ENCODE results near the gene GUCY1A1.

GUCY1A1 gene

DNA sequence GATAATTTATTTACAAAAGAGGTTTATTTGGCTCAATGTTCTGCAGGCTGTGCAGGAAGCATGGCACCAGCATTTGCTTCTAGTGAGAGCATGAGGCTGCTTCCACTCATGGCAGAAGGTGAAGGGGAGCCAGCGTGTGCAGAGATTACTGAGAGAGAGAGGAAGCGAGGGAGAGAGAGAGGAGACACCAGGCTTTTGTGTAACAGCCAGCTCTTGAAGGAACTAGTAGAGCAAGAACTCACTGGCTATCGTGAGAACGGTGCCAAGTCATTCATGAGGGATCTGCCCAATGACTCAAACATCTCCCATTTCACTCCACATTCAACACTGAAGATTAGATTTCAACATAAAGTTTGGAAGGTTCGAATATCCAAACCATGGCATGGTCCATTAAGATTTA is 12.7 kb downstream of the GUCY1A1 start:
- peak overlapping the region in 3 of 11 experiments; percentile 24 to 47 (median 34); a peak in 5 of 22 replicates for H3K4me2 ChIP-seq
- no peaks in the 10 kb centered on the region for H3K36me3 ChIP-seq
- H3K27ac ChIP-seq, result no peak overlapping the region; a peak in 2 of 22 replicates
- H3K9me3 ChIP-seq (replicated peaks in 1 of 11), result no peaks in the 10 kb centered on the region
- H3K27me3 ChIP-seq, result no peaks in the 10 kb centered on the region
- H3K4me1 ChIP-seq, result peaks cover 0 to 47% (median 30%) of the 10 kb centered on the region in 10 experiments; a peak in 18 of 20 replicates
- no peak overlapping the region for H3K9ac ChIP-seq
- H3K4me3 ChIP-seq, result no peak overlapping the region
- no peaks in the 10 kb centered on the region for H4K20me1 ChIP-seq
- no peak for TF ChIP-seq Cebpa-rat (IDR thresholded peaks at IDR 0.05)

GRCh38 chr4:155681886-155682285 is 15.2 kb downstream of the GUCY1A1 start:
- Histone ChIP-seq H3K4me1 (peaks cover 0 to 29% (median 9%) of the 10 kb centered on the region in 10 experiments; a peak in 14 of 20 replicates), H3K4me3 (no peak overlapping the region), H3K9ac (no peak overlapping the region), H3K36me3 (no peaks in the 10 kb centered on the region), H3K27ac (0 out of 22 replicates have a peak overlapping the region, but pooled peaks of 1 of the 11 experiments have one; percentile 2), H3K4me2 (peak overlapping the region in 5 of 11 experiments; percentile 1 to 53 (median 44); a peak in 6 of 22 replicates), H3K9me3 (replicated peaks in 1 of 11) (0 out of 22 replicates have a peak, but pooled peaks cover 0 to 6% (median 0%) of the 10 kb centered on the region in 11 experiments), H3K27me3 (no peaks in the 10 kb centered on the region), H4K20me1 (no peaks in the 10 kb centered on the region)
- no peak for TF ChIP-seq Cebpa-rat (IDR thresholded peaks at IDR 0.05)

DNA sequence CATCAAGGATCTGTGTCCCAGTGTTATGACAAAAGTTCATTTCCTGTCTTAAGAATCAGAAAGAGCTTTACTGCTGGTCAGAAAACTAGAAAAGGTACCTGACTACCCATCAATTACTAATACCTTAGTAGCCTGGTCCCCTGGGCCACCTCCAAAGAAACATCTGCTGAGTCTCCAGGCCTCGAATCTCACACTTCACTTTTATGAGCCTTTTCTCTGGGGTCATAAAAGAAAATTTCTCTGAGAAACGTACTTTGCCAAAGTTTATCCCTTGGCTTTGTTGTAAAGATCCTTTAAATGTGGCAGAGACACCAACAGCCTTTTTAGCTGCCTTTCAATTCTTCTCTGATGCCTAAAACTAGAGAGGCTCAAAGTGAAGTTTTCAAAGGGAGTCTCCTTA is 17.8 kb downstream of the GUCY1A1 start:
- H3K27me3 ChIP-seq, result no peaks in the 10 kb centered on the region
- H3K9ac ChIP-seq, result no peak overlapping the region
- no peak overlapping the region for H3K27ac ChIP-seq
- H3K36me3 ChIP-seq, result no peaks in the 10 kb centered on the region
- H3K4me2 ChIP-seq, result no peak overlapping the region
- H3K9me3 ChIP-seq (replicated peaks in 1 of 11), result peaks cover 0 to 6% (median 0%) of the 10 kb centered on the region in 11 experiments; a peak in 1 of 22 replicates
- no peak overlapping the region for H3K4me3 ChIP-seq
- peaks cover 0 to 17% (median 2%) of the 10 kb centered on the region in 10 experiments; a peak in 7 of 20 replicates for H3K4me1 ChIP-seq
- TF ChIP-seq Cebpa-rat (IDR thresholded peaks at IDR 0.05), result no peak
- no peaks in the 10 kb centered on the region for H4K20me1 ChIP-seq

GRCh38 chr4:155684892-155685541 is 18.4 kb downstream of the GUCY1A1 start:
- H3K9me3 ChIP-seq (replicated peaks in 1 of 11), result peaks cover 0 to 6% (median 0%) of the 10 kb centered on the region in 11 experiments; a peak in 1 of 22 replicates
- no peak overlapping the region for H3K4me3 ChIP-seq
- H3K4me1 ChIP-seq, result peaks cover 0 to 17% (median 2%) of the 10 kb centered on the region in 10 experiments; a peak in 5 of 20 replicates
- H3K4me2 ChIP-seq, result peak overlapping the region in 3 of 11 experiments; percentile 19 to 35 (median 32); a peak in 4 of 22 replicates
- H3K9ac ChIP-seq, result no peak overlapping the region
- H3K36me3 ChIP-seq, result no peaks in the 10 kb centered on the region
- H3K27me3 ChIP-seq, result no peaks in the 10 kb centered on the region
- H3K27ac ChIP-seq, result no peak overlapping the region
- TF ChIP-seq Cebpa-rat (IDR thresholded peaks at IDR 0.05), result no peak
- no peaks in the 10 kb centered on the region for H4K20me1 ChIP-seq

- Histone ChIP-seq H3K4me2 (no peak overlapping the region), H3K27me3 (no peaks in the 10 kb centered on the region), H3K9me3 (replicated peaks in 1 of 11) (peaks cover 0 to 6% (median 0%) of the 10 kb centered on the region in 11 experiments; a peak in 1 of 22 replicates), H3K9ac (no peak overlapping the region), H4K20me1 (no peaks in the 10 kb centered on the region), H3K27ac (no peak overlapping the region), H3K4me1 (peaks cover 0 to 10% (median 0%) of the 10 kb centered on the region in 10 experiments; a peak in 2 of 20 replicates), H3K4me3 (no peak overlapping the region), H3K36me3 (no peaks in the 10 kb centered on the region)
- TF ChIP-seq Cebpa-rat (IDR thresholded peaks at IDR 0.05), result no peak
Measured at GRCh38 chr4:155687380-155687982, 20.8 kb downstream of the GUCY1A1 start.

GRCh38 chr4:155688211-155688610 is 21.6 kb downstream of the GUCY1A1 start:
- Histone ChIP-seq H4K20me1 (no peaks in the 10 kb centered on the region), H3K27ac (no peak overlapping the region), H3K9me3 (replicated peaks in 1 of 11) (peaks cover 0 to 6% (median 0%) of the 10 kb centered on the region in 11 experiments; a peak in 1 of 22 replicates), H3K27me3 (no peaks in the 10 kb centered on the region), H3K4me2 (no peak overlapping the region), H3K36me3 (no peaks in the 10 kb centered on the region), H3K4me3 (no peak overlapping the region), H3K4me1 (peaks cover 0 to 10% (median 0%) of the 10 kb centered on the region in 10 experiments; a peak in 2 of 20 replicates), H3K9ac (no peak overlapping the region)
- no peak for TF ChIP-seq Cebpa-rat (IDR thresholded peaks at IDR 0.05)

- no peak overlapping the region for H3K9ac ChIP-seq
- no peak for TF ChIP-seq Cebpa-rat (IDR thresholded peaks at IDR 0.05)
- no peaks in the 10 kb centered on the region for H3K27me3 ChIP-seq
- H3K36me3 ChIP-seq, result no peaks in the 10 kb centered on the region
- no peaks in the 10 kb centered on the region for H4K20me1 ChIP-seq
- no peak overlapping the region for H3K27ac ChIP-seq
- peaks cover 0 to 10% (median 0%) of the 10 kb centered on the region in 10 experiments; a peak in 2 of 20 replicates for H3K4me1 ChIP-seq
- no peak overlapping the region for H3K4me3 ChIP-seq
- H3K9me3 ChIP-seq (replicated peaks in 1 of 11), result peaks cover 0 to 6% (median 0%) of the 10 kb centered on the region in 11 experiments; a peak in 1 of 22 replicates
- no peak overlapping the region for H3K4me2 ChIP-seq
Measured at GRCh38 chr4:155688860-155689259, 22.2 kb downstream of the GUCY1A1 start.

DNA sequence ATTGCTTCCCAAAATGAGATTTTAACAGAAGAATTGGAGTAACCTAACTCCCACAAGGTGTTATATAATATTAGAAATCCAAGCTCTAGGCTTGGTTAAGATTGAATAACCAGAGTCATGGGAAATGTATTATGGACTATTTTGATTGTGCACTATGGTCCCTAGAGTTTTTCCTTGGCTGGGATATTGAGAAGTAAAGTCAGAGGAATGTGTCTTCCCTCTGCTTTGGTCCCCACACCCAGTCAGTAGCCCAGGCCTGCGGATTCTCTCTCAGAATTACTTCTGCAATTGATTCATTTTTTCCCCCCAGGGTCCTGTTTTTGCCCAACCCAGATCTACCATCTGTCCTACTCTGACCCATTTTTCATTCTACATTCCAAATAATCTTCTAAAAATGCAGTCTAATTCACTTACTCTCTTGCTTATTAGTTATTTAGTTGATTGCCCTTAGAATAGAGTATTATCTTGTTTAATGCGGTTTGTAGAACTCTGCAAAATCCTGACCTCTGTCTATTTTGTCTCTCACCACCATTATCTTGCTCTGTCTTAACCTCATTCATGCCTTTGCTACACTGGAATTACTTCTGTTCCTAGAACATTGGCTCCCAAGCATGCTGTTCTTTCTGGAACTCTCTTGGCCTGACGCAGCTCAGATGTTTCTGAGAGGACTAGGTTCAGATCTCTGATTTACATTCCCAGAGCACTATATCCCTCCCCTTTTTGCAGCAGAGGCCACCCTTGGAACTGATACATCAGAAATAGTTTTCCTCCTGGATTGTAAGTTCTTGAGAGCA is 23.6 kb downstream of the GUCY1A1 start:
- Histone ChIP-seq H3K36me3 (no peaks in the 10 kb centered on the region), H3K9me3 (replicated peaks in 1 of 11) (peaks cover 0 to 4% (median 0%) of the 10 kb centered on the region in 11 experiments; a peak in 1 of 22 replicates), H3K4me2 (no peak overlapping the region), H3K27ac (no peak overlapping the region), H3K4me1 (peaks cover 0 to 4% (median 0%) of the 10 kb centered on the region in 10 experiments; a peak in 1 of 20 replicates), H3K27me3 (no peaks in the 10 kb centered on the region), H3K9ac (no peak overlapping the region), H4K20me1 (no peaks in the 10 kb centered on the region), H3K4me3 (no peak overlapping the region)
- TF ChIP-seq Cebpa-rat (IDR thresholded peaks at IDR 0.05), result no peak

- no peak for TF ChIP-seq Cebpa-rat (IDR thresholded peaks at IDR 0.05)
Measured at GRCh38 chr4:155692361-155692760, 25.7 kb downstream of the GUCY1A1 start.

More at GRCh38 chr4:155692361-155692760, 25.7 kb downstream of the GUCY1A1 start:
- no peak overlapping the region for H3K4me3 ChIP-seq
- H3K4me2 ChIP-seq, result no peak overlapping the region
- H3K9ac ChIP-seq, result no peak overlapping the region
- H4K20me1 ChIP-seq, result no peaks in the 10 kb centered on the region
- H3K9me3 ChIP-seq (replicated peaks in 1 of 11), result no peaks in the 10 kb centered on the region
- H3K27me3 ChIP-seq, result no peaks in the 10 kb centered on the region
- no peak overlapping the region for H3K27ac ChIP-seq
- peaks cover 0 to 9% (median 0%) of the 10 kb centered on the region in 10 experiments; a peak in 2 of 20 replicates for H3K4me1 ChIP-seq
- no peaks in the 10 kb centered on the region for H3K36me3 ChIP-seq
